PC-3 (cell line): Measurements from ENCODE around the gene STAB2. TPM values are rescaled to one million over a fixed set of nuclear protein-coding genes. Genes with fewer than 3 reads are reported as not detected.

Experiments used
- ATAC-seq: fragments of 200-7000 bp; cut with Tn5 transposase; 2 replicates; pipeline ENCODE4 v1.9.1; 2020; ENCODE audit warnings: mild to moderate bottlenecking, moderate library complexity
- BruUV-seq: library from RNA; stranded (reverse); fragments of 400-500 nt; replicated peaks from 2 replicates; lab custom pipeline; 2021; lab: Mats Ljungman, UMichigan
- CTCF ChIA-PET: fragments of 300-600 bp; sonication (Branson Sonifier 250); formaldehyde crosslinking; loops from one replicate; lab custom pipeline; 2022; ENCODE audit warnings: antibody characterized with exemption; lab: Charles Lee
- POLR2A ChIA-PET: fragments of 300-600 bp; sonication (Branson Sonifier 250); formaldehyde crosslinking; loops from one replicate; lab custom pipeline; 2022; ENCODE audit warnings: antibody characterized with exemption; ENCODE audit not compliant: unreplicated experiment; lab: Charles Lee
- DNase-seq: peaks from one replicate; pipeline ENCODE4 v3.0.0-alpha.2; 2015
- H2AFZ ChIP-seq: fragments of 300-600 bp; sonication (generic); 2 replicates; pipeline ENCODE4 v1.6.0; 2016; ENCODE audit warnings: antibody characterized with exemption, low read length
- H3F3A ChIP-seq: fragments of 300-600 bp; sonication (generic); one replicate; pipeline ENCODE4 v1.6.0; 2017; ENCODE audit warnings: antibody characterized with exemption, low read length, control low read depth, mild to moderate bottlenecking; ENCODE audit not compliant: unreplicated experiment
- H3K27ac ChIP-seq: fragments of 300-600 bp; sonication (generic); 2 replicates; pipeline ENCODE4 v1.5.1; 2016; ENCODE audit warnings: mild to moderate bottlenecking, low read length
- H3K27me3 ChIP-seq: fragments of 300-600 bp; sonication (generic); 2 replicates; pipeline ENCODE4 v1.6.1; 2016; ENCODE audit warnings: low read length, mixed read lengths
- H3K36me3 ChIP-seq: fragments of 300-600 bp; sonication (generic); 2 replicates; pipeline ENCODE4 v1.6.1; 2016; ENCODE audit warnings: low read depth, mixed run types, low read length, mixed read lengths
- H3K4me1 ChIP-seq: fragments of 300-600 bp; sonication (generic); 2 replicates; pipeline ENCODE4 v1.5.1; 2016; ENCODE audit warnings: low read length; ENCODE audit not compliant: insufficient read depth
- H3K4me2 ChIP-seq: fragments of 300-600 bp; sonication (generic); 2 replicates; pipeline ENCODE4 v1.6.0; 2016; ENCODE audit warnings: low read length
- H3K4me3 ChIP-seq: fragments of 300-600 bp; sonication (generic); 2 replicates; pipeline ENCODE4 v1.5.1; 2016; ENCODE audit warnings: mild to moderate bottlenecking, low read length, mixed read lengths
- H3K79me2 ChIP-seq: fragments of 300-600 bp; sonication (generic); 2 replicates; pipeline ENCODE4 v1.6.1; 2017; ENCODE audit warnings: low read length, mixed read lengths
- H3K9ac ChIP-seq: fragments of 300-600 bp; sonication (generic); 2 replicates; pipeline ENCODE4 v1.6.0; 2016; ENCODE audit warnings: mild to moderate bottlenecking, low read length
- H3K9me2 ChIP-seq: fragments of 300-600 bp; sonication (generic); replicated peaks from 2 replicates; pipeline ENCODE4 v1.6.1; 2016; ENCODE audit warnings: mixed run types, low read length, mixed read lengths
- H3K9me3 ChIP-seq: fragments of 300-600 bp; sonication (generic); 2 replicates; pipeline ENCODE4 v1.6.1; 2016; ENCODE audit warnings: low read length, mixed read lengths
- H4K20me1 ChIP-seq: fragments of 300-600 bp; sonication (generic); 2 replicates; pipeline ENCODE4 v1.6.1; 2016; ENCODE audit warnings: low read length, mixed read lengths
- EZH2 ChIP-seq: fragments of 300-600 bp; sonication (generic); IDR thresholded peaks from one replicate; pipeline ENCODE4 v1.6.1; 2017; ENCODE audit warnings: antibody characterized with exemption, mild to moderate bottlenecking, low read length; ENCODE audit not compliant: unreplicated experiment
- EZH2phosphoT487 ChIP-seq: fragments of 300-600 bp; sonication (generic); IDR thresholded peaks from 2 replicates; pipeline ENCODE4 v1.6.1; 2018; ENCODE audit warnings: mild to moderate bottlenecking, antibody characterized with exemption, low read length, borderline replicate concordance
- intact Hi-C: fragments of 100-400 bp; cut with micrococcal nuclease; formaldehyde crosslinking; loops from 2 replicates; pipeline ENCODE4 v1.9.0; 2023
- total RNA-seq: library from RNA; depleted of rRNA; stranded (reverse); fragments of >200 nt; gene quantifications from 2 replicates; pipeline ENCODE4 v1.2.3, GENCODE V29; 2014
- TF ChIP-seq, protein P1 (sequence below): fragments of 300-600 bp; sonication (generic); conservative IDR thresholded peaks from 2 replicates; pipeline ENCODE4 v1.5.1; 2017; ENCODE audit warnings: antibody characterized with exemption, low read depth, mild to moderate bottlenecking, low read length

STAB2 gene
- total RNA-seq, 1 experiment from 2014 or later = not detected

DNA sequence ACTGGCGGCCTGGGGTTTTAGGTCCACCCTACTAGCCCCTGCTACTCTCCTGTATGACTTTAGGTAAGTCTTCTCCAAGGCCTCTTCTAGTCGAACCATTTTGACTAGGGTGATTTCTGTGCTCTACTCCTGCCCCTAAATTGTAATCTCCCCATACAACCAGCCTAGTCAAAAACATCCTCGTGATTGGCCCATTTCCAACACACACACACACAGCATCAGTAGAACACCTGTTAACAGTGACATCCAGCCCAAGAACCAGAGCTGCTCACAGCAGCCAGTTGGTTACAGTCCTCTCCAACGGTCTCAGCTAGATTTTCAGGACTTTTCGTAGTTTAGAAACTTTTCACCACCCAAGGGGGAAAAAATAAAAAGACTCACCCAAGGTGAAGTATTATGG, 223.0 kb downstream of the STAB2 start:
- Histone ChIP-seq H3K9me2 (no peaks in the 10 kb centered on the region), H3K36me3 (peaks cover 46% of the 10 kb centered on the region), H3F3A (no peaks in the 10 kb centered on the region), H3K4me3 (no peak overlapping the region), H3K4me2 (no peak overlapping the region), H3K9ac (no peak overlapping the region), H3K9me3 (no peaks in the 10 kb centered on the region), H2AFZ (no peak overlapping the region), H4K20me1 (no peaks in the 10 kb centered on the region), H3K27me3 (no peaks in the 10 kb centered on the region), H3K27ac (no peak overlapping the region), H3K79me2 (0 out of 2 replicates have a peak, but pooled peaks cover 4% of the 10 kb centered on the region), H3K4me1 (peaks cover 16% of the 10 kb centered on the region)
- CTCF ChIA-PET = no interaction called here
- ATAC-seq = no peak
- BruUV-seq = no TSS peak
- no peak for TF ChIP-seq EZH2phosphoT487
- no peak for TF ChIP-seq EZH2
- TF ChIP-seq, protein P1, sequence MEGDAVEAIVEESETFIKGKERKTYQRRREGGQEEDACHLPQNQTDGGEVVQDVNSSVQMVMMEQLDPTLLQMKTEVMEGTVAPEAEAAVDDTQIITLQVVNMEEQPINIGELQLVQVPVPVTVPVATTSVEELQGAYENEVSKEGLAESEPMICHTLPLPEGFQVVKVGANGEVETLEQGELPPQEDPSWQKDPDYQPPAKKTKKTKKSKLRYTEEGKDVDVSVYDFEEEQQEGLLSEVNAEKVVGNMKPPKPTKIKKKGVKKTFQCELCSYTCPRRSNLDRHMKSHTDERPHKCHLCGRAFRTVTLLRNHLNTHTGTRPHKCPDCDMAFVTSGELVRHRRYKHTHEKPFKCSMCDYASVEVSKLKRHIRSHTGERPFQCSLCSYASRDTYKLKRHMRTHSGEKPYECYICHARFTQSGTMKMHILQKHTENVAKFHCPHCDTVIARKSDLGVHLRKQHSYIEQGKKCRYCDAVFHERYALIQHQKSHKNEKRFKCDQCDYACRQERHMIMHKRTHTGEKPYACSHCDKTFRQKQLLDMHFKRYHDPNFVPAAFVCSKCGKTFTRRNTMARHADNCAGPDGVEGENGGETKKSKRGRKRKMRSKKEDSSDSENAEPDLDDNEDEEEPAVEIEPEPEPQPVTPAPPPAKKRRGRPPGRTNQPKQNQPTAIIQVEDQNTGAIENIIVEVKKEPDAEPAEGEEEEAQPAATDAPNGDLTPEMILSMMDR = no peak
- DNase-seq = no peak
- intact Hi-C loops = no loop called here
- POLR2A ChIA-PET = no interaction called here

DNA sequence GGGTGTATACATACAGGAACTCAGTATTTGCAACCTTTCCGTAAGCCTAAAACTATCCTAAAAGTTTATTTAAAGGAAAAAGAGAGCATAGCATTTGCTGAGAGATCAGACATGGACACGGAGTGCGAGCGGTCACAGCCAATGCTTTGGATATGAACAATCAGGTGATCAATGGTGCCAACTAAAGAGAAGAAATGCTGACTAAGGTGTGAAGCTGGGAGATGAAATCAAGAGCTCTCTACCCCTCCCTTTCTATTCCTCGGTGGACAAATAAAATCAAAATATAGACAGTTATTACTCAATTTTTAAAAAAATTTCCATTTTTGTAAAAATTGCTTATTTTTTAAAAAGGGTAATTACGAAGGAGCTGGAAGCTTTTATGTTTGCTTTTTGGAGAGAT, 224.7 kb downstream of the STAB2 start:
- peaks cover 41% of the 10 kb centered on the region for H3K36me3 ChIP-seq
- intact Hi-C loops = no loop called here
- H4K20me1 ChIP-seq = no peaks in the 10 kb centered on the region
- H3K27ac ChIP-seq = no peak overlapping the region
- H3K4me2 ChIP-seq = no peak overlapping the region
- H3K27me3 ChIP-seq = no peaks in the 10 kb centered on the region
- TF ChIP-seq, protein P1 = no peak
- TF ChIP-seq EZH2 (no peak), EZH2phosphoT487 (no peak)
- H3K9me2 ChIP-seq = no peaks in the 10 kb centered on the region
- H3K4me1 ChIP-seq = peaks cover under 1% of the 10 kb centered on the region; the same call in 1 of the 2 replicates
- H2AFZ ChIP-seq = no peak overlapping the region
- ChIA-PET CTCF (no interaction called here), POLR2A (no interaction called here)
- ATAC-seq (no peak), DNase-seq (no peak)
- H3K9ac ChIP-seq = no peak overlapping the region
- H3F3A ChIP-seq = no peaks in the 10 kb centered on the region
- 0 out of 2 replicates have a peak, but pooled peaks cover 4% of the 10 kb centered on the region for H3K79me2 ChIP-seq
- H3K9me3 ChIP-seq = no peaks in the 10 kb centered on the region
- no TSS peak for BruUV-seq
- H3K4me3 ChIP-seq = no peak overlapping the region

DNA sequence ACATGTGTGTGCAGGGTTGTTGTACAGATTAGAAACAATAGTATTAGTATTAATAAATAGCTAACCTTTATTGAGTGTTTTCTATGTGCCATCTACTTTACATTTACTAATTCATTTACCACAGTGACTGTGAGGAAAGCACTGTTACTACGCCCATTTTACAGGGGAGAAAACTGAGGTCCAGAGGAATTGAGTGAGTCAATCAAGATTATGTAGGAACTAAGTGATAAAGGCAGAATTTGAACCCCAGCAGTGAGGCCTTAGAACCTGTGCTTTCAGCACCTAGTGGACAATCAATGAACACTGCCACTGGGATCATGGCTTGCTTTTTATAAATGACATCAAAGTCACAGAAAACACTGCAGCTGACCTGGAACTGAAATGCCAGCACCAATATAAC, 225.7 kb downstream of the STAB2 start:
- no TSS peak for BruUV-seq

More for the DNA sequence above, 225.7 kb downstream of the STAB2 start:
- H3K4me2 ChIP-seq = no peak overlapping the region
- intact Hi-C loops = no loop called here
- no peaks in the 10 kb centered on the region for H3K27me3 ChIP-seq
- H3K27ac ChIP-seq = no peak overlapping the region
- no peak overlapping the region for H2AFZ ChIP-seq
- no peak overlapping the region for H3K4me3 ChIP-seq
- no peaks in the 10 kb centered on the region for H3K9me2 ChIP-seq
- H3F3A ChIP-seq = no peaks in the 10 kb centered on the region
- H3K4me1 ChIP-seq = no peaks in the 10 kb centered on the region
- H3K9ac ChIP-seq = no peak overlapping the region
- no peaks in the 10 kb centered on the region for H4K20me1 ChIP-seq
- H3K79me2 ChIP-seq = peaks cover 14% of the 10 kb centered on the region
- DNase-seq = no peak
- ATAC-seq = no peak
- no peak for TF ChIP-seq EZH2
- TF ChIP-seq, protein P1 = peak; percentile 38; the same call in 1 of the 2 replicates
- POLR2A ChIA-PET = no interaction called here
- H3K36me3 ChIP-seq = peaks cover 36% of the 10 kb centered on the region
- no peaks in the 10 kb centered on the region for H3K9me3 ChIP-seq
- CTCF ChIA-PET = no interaction called here
